T-helper 2 cell treated with Interferon-gamma antibody and Interleukin-4, amounts not matched to agents 5 μg/mL and 100 μg/mL, for 36 hours (primary cell): Measurements from ENCODE around the gene BCL2L12.

Source experiments
- DNase-seq: peaks from one replicate; pipeline ENCODE4 v3.0.0; 2021; ENCODE audit warnings: low spot score
- H3K27ac Mint-ChIP-seq: one replicate; pipeline ENCODE4 v1.8.0; 2021; ENCODE audit warnings: mild to moderate bottlenecking, mixed read lengths
- H3K27me3 Mint-ChIP-seq: one replicate; pipeline ENCODE4 v1.8.0; 2021; ENCODE audit warnings: low read depth, mixed read lengths
- H3K36me3 Mint-ChIP-seq: one replicate; pipeline ENCODE4 v1.8.0; 2021; ENCODE audit warnings: low read depth, mixed read lengths
- H3K4me1 Mint-ChIP-seq: one replicate; pipeline ENCODE4 v1.8.0; 2021; ENCODE audit warnings: low read depth, mixed read lengths
- H3K4me3 Mint-ChIP-seq: one replicate; pipeline ENCODE4 v1.8.0; 2022; ENCODE audit warnings: mild to moderate bottlenecking, moderate library complexity, mixed read lengths
- H3K9me3 Mint-ChIP-seq: one replicate; pipeline ENCODE4 v1.8.0; 2021; ENCODE audit warnings: mixed read lengths

The BCL2L12 gene

DNA sequence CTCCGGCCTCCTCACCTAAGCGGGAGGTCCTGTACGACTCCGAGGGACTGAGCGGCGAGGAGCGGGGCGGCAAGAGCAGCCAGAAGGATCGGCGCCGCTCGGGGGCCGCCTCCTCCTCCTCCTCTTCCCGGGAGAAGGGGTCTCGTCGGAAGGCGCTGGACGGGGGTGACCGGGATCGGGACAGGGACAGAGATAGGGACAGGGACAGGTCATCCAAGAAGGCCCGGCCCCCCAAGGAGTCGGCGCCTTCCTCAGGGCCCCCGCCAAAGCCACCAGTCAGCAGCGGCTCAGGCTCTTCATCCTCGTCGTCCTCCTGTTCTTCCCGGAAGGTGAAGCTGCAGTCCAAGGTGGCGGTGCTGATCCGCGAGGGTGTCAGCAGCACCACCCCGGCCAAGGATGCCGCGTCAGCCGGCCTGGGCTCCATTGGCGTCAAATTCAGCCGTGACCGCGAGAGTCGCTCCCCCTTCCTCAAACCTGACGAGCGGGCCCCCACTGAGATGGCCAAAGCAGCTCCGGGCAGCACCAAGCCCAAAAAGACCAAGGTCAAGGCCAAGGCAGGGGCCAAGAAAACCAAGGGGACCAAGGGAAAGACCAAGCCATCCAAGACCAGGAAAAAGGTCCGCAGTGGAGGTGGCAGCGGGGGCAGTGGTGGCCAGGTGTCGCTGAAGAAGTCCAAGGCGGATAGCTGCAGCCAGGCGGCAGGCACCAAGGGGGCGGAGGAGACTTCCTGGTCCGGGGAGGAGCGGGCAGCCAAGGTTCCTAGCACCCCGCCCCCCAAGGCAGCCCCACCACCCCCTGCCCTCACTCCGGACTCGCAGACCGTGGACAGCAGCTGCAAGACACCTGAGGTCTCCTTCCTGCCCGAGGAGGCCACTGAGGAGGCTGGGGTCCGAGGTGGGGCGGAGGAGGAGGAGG, 12.9 kb upstream of the BCL2L12 start:
- H3K9me3 Mint-ChIP-seq: no peaks in the 10 kb centered on the region
- DNase-seq: no peak
- peaks cover 40% of the 10 kb centered on the region for H3K36me3 Mint-ChIP-seq
- peaks cover 3% of the 10 kb centered on the region for H3K4me1 Mint-ChIP-seq
- H3K4me3 Mint-ChIP-seq: no peak overlapping the region
- H3K27ac Mint-ChIP-seq: no peak overlapping the region
- H3K27me3 Mint-ChIP-seq: no peaks in the 10 kb centered on the region

DNA sequence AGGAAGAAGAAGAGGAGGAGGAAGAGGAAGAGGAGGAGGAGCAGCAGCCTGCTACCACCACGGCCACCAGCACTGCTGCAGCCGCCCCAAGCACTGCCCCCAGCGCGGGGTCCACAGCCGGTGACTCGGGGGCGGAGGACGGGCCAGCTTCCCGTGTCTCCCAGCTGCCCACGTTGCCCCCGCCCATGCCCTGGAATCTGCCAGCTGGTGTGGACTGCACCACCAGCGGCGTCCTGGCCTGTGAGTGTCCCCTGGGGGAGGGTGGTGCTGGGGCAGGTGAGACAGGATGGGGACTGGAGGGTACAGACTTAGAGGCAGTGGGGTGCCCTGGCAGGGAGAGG, 12.3 kb upstream of the BCL2L12 start:
- Mint-ChIP-seq H3K4me1 (peaks cover 3% of the 10 kb centered on the region), H3K4me3 (no peak overlapping the region), H3K9me3 (no peaks in the 10 kb centered on the region), H3K27me3 (no peaks in the 10 kb centered on the region), H3K27ac (no peak overlapping the region), H3K36me3 (peaks cover 40% of the 10 kb centered on the region)
- no peak for DNase-seq

DNA sequence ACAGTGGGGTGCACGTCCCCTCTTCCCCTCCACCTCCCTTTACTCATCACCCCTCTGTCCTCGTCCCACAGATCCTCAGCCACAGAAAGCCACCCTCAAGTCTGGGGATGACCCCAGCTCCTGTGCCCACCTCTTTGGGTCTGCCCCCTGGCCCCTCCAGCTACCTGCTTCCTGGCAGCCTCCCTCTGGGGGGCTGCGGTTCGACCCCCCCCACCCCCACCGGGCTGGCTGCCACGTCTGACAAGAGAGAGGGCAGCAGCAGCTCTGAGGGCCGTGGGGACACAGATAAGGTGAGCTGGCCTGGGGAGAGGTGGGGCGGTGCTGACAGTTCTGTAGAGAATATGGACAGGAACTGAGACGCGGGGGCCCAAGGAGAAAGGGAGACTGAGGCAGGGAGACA, 11.2 kb upstream of the BCL2L12 start:
- Mint-ChIP-seq H3K9me3 (no peaks in the 10 kb centered on the region), H3K27ac (no peak overlapping the region), H3K4me1 (no peaks in the 10 kb centered on the region), H3K36me3 (peaks cover 45% of the 10 kb centered on the region), H3K4me3 (no peak overlapping the region), H3K27me3 (no peaks in the 10 kb centered on the region)
- DNase-seq: no peak

- Mint-ChIP-seq H3K36me3 (peaks cover 51% of the 10 kb centered on the region), H3K27ac (no peak overlapping the region), H3K27me3 (no peaks in the 10 kb centered on the region), H3K9me3 (no peaks in the 10 kb centered on the region), H3K4me3 (no peak overlapping the region), H3K4me1 (no peaks in the 10 kb centered on the region)
- no peak for DNase-seq
Observed at GRCh38 chr19:49655570-49656455, 9.9 kb upstream of the BCL2L12 start.

DNA sequence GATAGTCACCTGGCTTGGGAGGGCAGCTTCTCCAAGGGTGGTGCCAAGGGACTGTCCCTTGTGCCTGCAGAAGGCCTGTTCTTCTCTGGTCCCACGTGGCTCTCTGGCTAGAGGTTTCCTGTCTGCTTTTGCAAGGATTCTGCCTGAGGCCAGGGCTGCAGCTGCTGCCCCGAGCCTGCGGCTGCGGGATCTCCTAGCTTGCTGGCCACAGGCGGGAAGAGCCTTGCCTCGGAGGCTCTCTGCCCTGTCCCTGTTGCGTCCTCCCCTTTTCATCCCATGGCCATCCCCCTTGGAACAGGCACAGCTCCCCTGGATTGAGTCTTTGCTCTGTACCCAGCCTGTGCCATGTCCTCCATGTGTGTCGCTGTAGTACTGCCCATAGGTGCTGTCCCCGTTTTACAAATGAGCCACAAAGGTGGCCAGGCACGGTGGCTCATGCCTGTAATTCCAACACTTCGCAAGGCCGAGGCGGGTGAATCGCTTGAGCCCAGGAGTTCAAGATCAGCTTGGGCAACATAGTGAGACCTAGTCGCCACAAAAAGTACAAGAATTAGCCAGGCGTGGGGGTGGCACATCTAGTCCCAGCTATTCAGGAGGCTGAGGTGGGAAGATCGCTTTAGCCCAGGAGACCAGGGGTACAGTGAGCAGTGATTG, 9.2 kb upstream of the BCL2L12 start:
- H3K36me3 Mint-ChIP-seq: peaks cover 49% of the 10 kb centered on the region
- no peak overlapping the region for H3K27ac Mint-ChIP-seq
- DNase-seq: no peak
- no peaks in the 10 kb centered on the region for H3K27me3 Mint-ChIP-seq
- H3K4me3 Mint-ChIP-seq: no peak overlapping the region
- H3K4me1 Mint-ChIP-seq: no peaks in the 10 kb centered on the region
- no peaks in the 10 kb centered on the region for H3K9me3 Mint-ChIP-seq

- H3K27me3 Mint-ChIP-seq: no peaks in the 10 kb centered on the region
- peaks cover 51% of the 10 kb centered on the region for H3K36me3 Mint-ChIP-seq
- H3K9me3 Mint-ChIP-seq: no peaks in the 10 kb centered on the region
- DNase-seq: no peak
- H3K4me3 Mint-ChIP-seq: no peak overlapping the region
- H3K27ac Mint-ChIP-seq: no peak overlapping the region
- no peaks in the 10 kb centered on the region for H3K4me1 Mint-ChIP-seq
Observed at GRCh38 chr19:49657493-49658138, 8.1 kb upstream of the BCL2L12 start.

DNA sequence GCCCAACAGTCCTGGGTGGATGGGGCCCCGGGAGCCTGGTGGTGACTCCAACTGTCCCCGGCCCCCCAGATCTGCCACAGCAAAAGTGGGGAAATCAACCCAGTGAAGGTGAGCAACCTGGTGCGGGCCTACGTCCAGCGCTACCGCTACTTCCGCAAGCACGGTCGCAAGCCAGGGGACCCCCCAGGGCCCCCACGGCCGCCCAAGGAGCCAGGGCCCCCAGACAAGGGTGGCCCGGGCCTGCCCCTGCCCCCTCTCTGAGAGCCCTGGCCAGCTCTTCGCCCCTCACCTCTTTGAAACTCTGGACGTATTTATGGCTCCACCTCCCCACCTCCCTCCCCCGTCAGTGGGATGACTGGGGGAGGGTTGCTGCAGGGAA, 7.6 kb upstream of the BCL2L12 start:
- peaks cover 54% of the 10 kb centered on the region for H3K36me3 Mint-ChIP-seq
- H3K4me1 Mint-ChIP-seq: no peaks in the 10 kb centered on the region
- no peak for DNase-seq
- no peaks in the 10 kb centered on the region for H3K9me3 Mint-ChIP-seq
- H3K4me3 Mint-ChIP-seq: no peak overlapping the region
- H3K27me3 Mint-ChIP-seq: no peaks in the 10 kb centered on the region
- H3K27ac Mint-ChIP-seq: no peak overlapping the region

DNA sequence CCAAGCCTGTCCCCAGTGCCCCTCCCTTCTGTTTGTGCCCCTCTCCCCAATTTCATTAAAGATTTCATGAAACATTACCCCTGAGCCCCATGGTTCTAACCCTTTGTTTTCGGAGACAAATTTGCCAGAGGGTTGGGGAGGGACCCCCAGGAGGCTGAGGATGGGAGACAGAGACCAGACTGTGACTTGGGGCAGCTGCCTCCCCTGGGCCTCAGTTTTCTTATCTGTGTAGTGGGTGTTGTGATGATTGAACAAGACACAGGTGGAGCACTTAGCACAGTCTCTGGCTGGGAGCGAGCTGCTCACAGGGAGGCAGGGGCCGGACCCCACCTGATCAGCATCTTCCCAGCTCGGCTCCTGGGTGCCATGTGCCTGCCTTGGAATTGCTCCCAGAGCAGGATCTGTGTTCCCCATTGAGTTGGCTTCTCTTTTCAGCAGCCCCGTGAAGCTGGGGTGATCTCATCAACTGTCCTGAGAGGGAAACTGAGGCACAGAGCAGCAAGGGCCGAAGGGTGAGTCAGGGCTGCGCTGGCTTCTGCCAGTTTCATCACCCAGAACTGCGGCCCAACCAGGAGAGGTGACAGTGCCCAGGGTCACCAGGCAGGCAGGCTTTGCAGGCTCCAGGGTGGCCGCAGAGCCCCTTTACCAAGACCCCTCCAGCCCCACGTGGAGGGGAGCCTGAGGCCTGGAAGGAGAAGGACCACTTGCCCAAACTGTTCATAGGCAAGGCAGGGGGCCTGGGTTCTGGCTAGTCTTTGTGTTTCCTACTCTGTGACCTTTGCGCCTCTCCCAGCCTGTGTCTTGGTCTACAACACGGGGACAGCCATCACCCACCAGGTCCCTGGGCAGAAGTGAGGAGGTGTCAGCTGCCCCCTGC, 6.9 kb upstream of the BCL2L12 start:
- no peaks in the 10 kb centered on the region for H3K27me3 Mint-ChIP-seq
- H3K36me3 Mint-ChIP-seq: peaks cover 54% of the 10 kb centered on the region
- no peak overlapping the region for H3K27ac Mint-ChIP-seq
- H3K4me1 Mint-ChIP-seq: peaks cover 5% of the 10 kb centered on the region
- DNase-seq: no peak
- H3K9me3 Mint-ChIP-seq: no peaks in the 10 kb centered on the region
- H3K4me3 Mint-ChIP-seq: no peak overlapping the region

DNA sequence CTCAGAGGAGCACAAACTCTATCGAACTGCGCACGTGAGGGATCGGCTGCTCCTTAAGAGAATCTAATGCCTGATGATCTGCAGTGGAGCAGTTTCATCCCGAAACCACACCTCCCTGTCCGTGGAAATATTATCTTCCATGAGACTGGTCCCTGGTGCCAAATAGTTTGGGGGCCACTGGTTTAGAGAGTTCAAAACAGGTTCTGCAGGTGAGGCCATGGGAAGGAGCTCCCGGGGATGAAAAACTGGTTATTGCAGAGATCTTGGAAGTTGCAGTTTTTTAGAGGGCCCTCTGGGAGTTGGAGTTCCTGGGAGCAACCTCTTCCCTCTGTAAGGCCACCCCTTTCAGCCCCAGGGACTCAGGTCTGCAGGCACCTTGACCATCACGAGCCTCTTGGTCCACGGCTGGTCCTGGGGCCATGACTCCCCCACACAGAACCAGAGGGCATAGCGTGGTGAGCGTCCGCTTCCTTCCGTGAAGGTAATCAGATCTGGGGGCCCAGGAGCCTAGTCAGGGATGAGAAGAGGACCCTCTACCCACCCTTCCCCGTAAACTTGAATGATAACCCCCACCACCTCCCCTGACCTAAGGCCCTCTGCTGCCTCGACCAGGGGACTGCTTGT, 5.3 kb upstream of the BCL2L12 start:
- DNase-seq: no peak
- no peaks in the 10 kb centered on the region for H3K9me3 Mint-ChIP-seq
- peaks cover 14% of the 10 kb centered on the region for H3K4me1 Mint-ChIP-seq
- no peak overlapping the region for H3K27ac Mint-ChIP-seq
- no peaks in the 10 kb centered on the region for H3K27me3 Mint-ChIP-seq
- H3K4me3 Mint-ChIP-seq: no peak overlapping the region
- H3K36me3 Mint-ChIP-seq: peaks cover 54% of the 10 kb centered on the region

DNA sequence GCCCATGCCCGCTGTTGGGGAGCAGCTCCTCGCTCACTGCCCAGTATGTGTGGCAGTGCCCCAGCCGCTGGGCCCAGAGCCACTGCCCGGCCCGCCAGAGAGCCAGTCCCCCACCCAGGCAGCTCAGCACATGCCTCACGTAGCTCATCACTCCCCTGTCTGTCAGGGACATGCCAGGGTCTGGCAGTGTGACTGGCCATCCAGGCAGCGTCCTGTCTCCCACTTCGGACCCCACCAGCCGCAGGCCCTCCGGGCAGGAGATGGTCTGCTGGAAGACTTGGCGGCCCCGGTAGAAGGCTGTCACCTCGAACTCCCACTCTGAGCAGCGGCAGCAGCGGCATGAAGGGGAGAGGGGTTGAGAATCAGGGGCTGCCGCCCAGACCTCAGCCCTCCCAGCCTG, 3.7 kb upstream of the BCL2L12 start:
- Mint-ChIP-seq H3K4me1 (peaks cover 22% of the 10 kb centered on the region), H3K9me3 (no peaks in the 10 kb centered on the region), H3K36me3 (peaks cover 44% of the 10 kb centered on the region), H3K27ac (no peak overlapping the region), H3K4me3 (no peak overlapping the region), H3K27me3 (no peaks in the 10 kb centered on the region)
- no peak for DNase-seq

DNA sequence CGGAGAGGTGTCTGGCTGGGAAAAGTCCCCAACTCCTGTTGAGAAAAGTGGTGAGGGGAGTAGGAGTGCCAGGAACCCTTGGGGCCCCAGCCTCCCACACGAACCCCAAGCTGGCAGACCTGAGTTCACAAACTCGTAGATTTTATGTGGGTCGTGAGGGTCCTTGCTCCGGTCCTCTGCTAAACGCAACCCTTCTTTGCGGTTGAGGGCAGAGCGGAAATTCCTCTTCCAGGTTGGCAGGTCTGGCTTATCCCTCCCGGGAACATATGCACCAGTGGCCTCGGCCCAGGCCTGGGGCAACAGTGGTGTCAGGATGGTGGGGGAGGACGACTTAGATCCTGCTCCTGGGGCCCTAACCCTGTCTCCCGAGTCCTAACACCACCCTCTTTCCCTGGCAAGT, 2.5 kb upstream of the BCL2L12 start:
- Mint-ChIP-seq H3K9me3 (no peaks in the 10 kb centered on the region), H3K4me3 (peak overlapping the region; percentile 98), H3K27me3 (no peaks in the 10 kb centered on the region), H3K27ac (peak overlapping the region; percentile 96), H3K4me1 (peaks cover 29% of the 10 kb centered on the region), H3K36me3 (peaks cover 40% of the 10 kb centered on the region)
- DNase-seq: no peak

DNA sequence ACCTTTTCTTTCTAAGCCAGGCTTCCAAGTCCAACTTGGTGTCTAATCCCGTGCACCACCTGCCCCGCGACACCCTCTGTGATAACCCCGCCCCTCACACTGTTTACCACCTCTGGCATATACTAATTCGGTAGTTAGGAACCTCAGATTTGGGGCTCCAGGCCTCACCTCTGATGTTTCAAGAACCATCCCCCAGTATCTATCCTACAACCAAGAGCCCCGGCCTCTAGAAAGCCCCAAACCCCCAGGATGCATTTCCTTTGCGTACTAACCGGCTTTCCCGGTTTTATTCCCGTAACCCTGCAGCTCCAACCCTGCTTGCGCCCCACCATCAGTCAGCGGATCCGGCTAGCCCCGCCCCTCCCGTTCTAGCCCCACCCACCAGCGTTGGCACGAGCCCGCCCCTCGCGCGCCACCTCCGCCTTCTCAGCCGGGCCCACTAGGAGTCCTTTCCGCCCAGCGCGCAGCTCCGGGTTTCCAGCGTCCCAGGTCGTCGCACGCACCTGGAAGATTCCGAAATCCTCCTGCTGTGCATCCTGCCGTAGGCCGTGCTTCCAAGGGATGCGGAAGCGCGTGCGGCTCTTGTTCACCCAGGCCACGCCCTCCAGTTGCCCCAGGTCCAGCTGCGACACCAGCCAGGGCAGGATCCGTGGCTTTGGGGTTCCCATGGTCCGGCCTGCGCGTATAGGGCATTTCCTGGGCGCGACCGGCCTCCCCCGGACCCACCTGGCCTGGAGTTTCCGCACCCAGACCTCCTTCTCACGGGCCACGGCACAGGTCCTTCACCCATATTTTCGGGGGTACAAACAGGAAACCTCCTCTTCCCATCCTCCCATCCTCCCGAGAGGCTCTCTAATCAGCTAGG, 1.3 kb upstream of the BCL2L12 start:
- peaks cover 29% of the 10 kb centered on the region for H3K4me1 Mint-ChIP-seq
- H3K36me3 Mint-ChIP-seq: peaks cover 38% of the 10 kb centered on the region
- H3K4me3 Mint-ChIP-seq: peak overlapping the region; percentile 98
- H3K27ac Mint-ChIP-seq: peak overlapping the region; percentile 96
- H3K9me3 Mint-ChIP-seq: no peaks in the 10 kb centered on the region
- DNase-seq: peak; percentile 78
- H3K27me3 Mint-ChIP-seq: no peaks in the 10 kb centered on the region
